ENCODE results near the gene LHCGR.

DNA sequence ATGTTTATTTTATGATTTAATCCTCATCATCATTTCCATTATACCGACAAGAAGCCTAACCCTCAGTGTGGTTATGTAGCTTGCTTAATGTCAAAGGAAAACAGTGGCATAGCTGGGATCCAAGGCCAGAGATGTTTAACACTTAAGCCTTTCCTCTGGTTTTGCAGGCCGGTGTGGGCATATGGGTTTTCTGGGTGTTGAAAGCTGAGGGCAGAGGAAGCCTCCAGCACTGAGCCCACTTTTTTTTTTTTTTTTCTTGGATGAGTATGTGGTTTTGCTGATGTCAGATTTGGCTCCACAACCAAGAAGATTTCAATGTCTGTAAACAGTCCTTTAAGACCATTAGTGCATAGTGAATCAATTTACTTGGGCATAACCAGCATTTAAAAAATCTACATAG, 41.3 kb downstream of the LHCGR start:
- TF ChIP-seq EZH2 (conservative IDR thresholded peaks at IDR 0.05; ENCODE audit: low read depth, low read length) (no peak), HCFC1 (IDR thresholded peaks at IDR 0.05; ENCODE audit: low read depth, low read length) (no peak), E2F2 (CRISPR knock-in tag; IDR thresholded peaks at IDR 0.05; ENCODE audit: borderline replicate concordance) (no peak), PAX8 (CRISPR knock-in tag; IDR thresholded peaks at IDR 0.05; ENCODE audit: borderline replicate concordance) (no peak), ZSCAN29 (CRISPR knock-in tag; conservative IDR thresholded peaks at IDR 0.05) (no peak)
- TF ChIP-seq, protein P1, sequence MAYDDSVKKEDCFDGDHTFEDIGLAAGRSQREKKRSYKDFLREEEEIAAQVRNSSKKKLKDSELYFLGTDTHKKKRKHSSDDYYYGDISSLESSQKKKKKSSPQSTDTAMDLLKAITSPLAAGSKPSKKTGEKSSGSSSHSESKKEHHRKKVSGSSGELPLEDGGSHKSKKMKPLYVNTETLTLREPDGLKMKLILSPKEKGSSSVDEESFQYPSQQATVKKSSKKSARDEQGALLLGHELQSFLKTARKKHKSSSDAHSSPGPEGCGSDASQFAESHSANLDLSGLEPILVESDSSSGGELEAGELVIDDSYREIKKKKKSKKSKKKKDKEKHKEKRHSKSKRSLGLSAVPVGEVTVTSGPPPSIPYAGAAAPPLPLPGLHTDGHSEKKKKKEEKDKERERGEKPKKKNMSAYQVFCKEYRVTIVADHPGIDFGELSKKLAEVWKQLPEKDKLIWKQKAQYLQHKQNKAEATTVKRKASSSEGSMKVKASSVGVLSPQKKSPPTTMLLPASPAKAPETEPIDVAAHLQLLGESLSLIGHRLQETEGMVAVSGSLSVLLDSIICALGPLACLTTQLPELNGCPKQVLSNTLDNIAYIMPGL (CRISPR knock-in tag; IDR thresholded peaks at IDR 0.05; ENCODE audit: borderline replicate concordance in 1 of 2, low read depth in 1 of 2) = no peak
- TF ChIP-seq, protein P2, sequence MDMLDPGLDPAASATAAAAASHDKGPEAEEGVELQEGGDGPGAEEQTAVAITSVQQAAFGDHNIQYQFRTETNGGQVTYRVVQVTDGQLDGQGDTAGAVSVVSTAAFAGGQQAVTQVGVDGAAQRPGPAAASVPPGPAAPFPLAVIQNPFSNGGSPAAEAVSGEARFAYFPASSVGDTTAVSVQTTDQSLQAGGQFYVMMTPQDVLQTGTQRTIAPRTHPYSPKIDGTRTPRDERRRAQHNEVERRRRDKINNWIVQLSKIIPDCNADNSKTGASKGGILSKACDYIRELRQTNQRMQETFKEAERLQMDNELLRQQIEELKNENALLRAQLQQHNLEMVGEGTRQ (IDR thresholded peaks at IDR 0.05; ENCODE audit: low read depth, low read length) = no peak
- TF ChIP-seq, protein P2 (CRISPR knock-in tag; IDR thresholded peaks at IDR 0.05; ENCODE audit: borderline replicate concordance) = no peak

Data from HepG2 (cell line).